Stomach (tissue), 9 donors: ENCODE measurements around the gene TMTC2. TPM values are rescaled to one million over a fixed set of nuclear protein-coding genes. Genes with fewer than 3 reads are reported as not detected.

Experiments used
- DNase-seq, 2 donors: peaks; one replicate each; pipeline versions ENCODE4 v3.0.0 to v3.0.0-alpha.2; 2013 to 2019
- H3K27ac ChIP-seq, 5 donors: fragments of 200-600 bp in 4 of 5; sonication (generic) in 4 of 5; one replicate each; pipeline ENCODE4 v1.5.1; 2013 to 2019; ENCODE audit warnings: mild to moderate bottlenecking in 1 of 5, moderate library complexity in 1 of 5
- H3K27me3 ChIP-seq, 3 donors: fragments of 200-600 bp; sonication (generic); one replicate each; pipeline ENCODE4 v1.5.1; 2017 to 2019; ENCODE audit warnings: mixed run types in 1 of 3
- H3K36me3 ChIP-seq, 4 donors: fragments of 200-600 bp; sonication (generic); 1 replicate in 3 of 4; 2 replicates in 1 of 4; pipeline ENCODE4 v1.5.1; 2016 to 2019
- H3K4me1 ChIP-seq, 4 donors: fragments of 200-600 bp; sonication (generic); one replicate each; pipeline ENCODE4 v1.5.1; 2016 to 2019
- H3K4me3 ChIP-seq, 4 donors: fragments of 200-600 bp; sonication (generic) in 3 of 4; one replicate each; pipeline ENCODE4 v1.5.1; 2016 to 2019; ENCODE audit warnings: mild to moderate bottlenecking in 1 of 4
- H3K9me3 ChIP-seq, 4 donors: fragments of 200-600 bp; sonication (generic); one replicate each; pipeline ENCODE4 v1.5.1; 2016 to 2019
- EP300 ChIP-seq: sonication (generic); formaldehyde crosslinking; IDR thresholded peaks from one replicate; pipeline ENCODE4 v1.6.1; 2017; ENCODE audit warnings: antibody characterized with exemption
- POLR2A ChIP-seq, 4 donors: fragments of 450-650 bp; IDR thresholded peaks; one replicate each; pipeline ENCODE4 v1.6.1; 2016; ENCODE audit warnings: antibody characterized with exemption in 4 of 4, control low read depth in 2 of 4, mild to moderate bottlenecking in 1 of 4, moderate library complexity in 1 of 4
- POLR2AphosphoS5 ChIP-seq, 3 donors: sonication (generic); formaldehyde crosslinking; IDR thresholded peaks; one replicate each; pipeline ENCODE4 v1.6.1; 2016; ENCODE audit warnings: antibody characterized with exemption in 3 of 3
- WGBS, 5 donors: extraction: QIAGEN DNeasy Blood & Tissue Kit in 3 of 5; methylation state at CpG; one replicate each; pipeline versions ENCODE4 v1.1.5 to v1.1.7; 2013 to 2018; 5-methylcytosine and 5-hydroxymethylcytosine counted together
- intact Hi-C: fragments of 100-400 bp; cut with DNase I; formaldehyde crosslinking; loops from one replicate; pipeline ENCODE4 v1.15.1; 2023; ENCODE audit warnings: low total_unique reads
- polyA plus RNA-seq, 3 donors: library from polyadenylated mRNA; stranded (reverse); fragments of 200-250 nt; gene quantifications; one replicate each; pipeline ENCODE4 v1.2.3, GENCODE V29; 2013
- total RNA-seq, 5 donors: library from RNA; depleted of rRNA; stranded (reverse); fragments of >200 nt; gene quantifications; one replicate each; pipeline versions ENCODE4 v1.1.0 to v1.2.3, GENCODE V29; 2014 to 2016
- TF ChIP-seq, protein P1 (sequence below), 7 experiments: fragments of 450-650 bp in 4 of 7; fragments of 200-600 bp in 3 of 7; sonication (generic) in 3 of 7; IDR thresholded peaks; one replicate each; pipeline ENCODE4 v1.5.1; 2016 to 2019; ENCODE audit warnings: antibody characterized with exemption in 7 of 7, control low read depth in 2 of 7, mild to moderate bottlenecking in 1 of 7
- donor health status: healthy with polysubstance abuse.
- donor health status: Bipolar disorder and iron deficiency.
- donor health status: healthy.

Gene TMTC2
- total and polyA plus RNA-seq, 8 donors, result 6.1 to 60.0 (median 27.5) TPM

DNA sequence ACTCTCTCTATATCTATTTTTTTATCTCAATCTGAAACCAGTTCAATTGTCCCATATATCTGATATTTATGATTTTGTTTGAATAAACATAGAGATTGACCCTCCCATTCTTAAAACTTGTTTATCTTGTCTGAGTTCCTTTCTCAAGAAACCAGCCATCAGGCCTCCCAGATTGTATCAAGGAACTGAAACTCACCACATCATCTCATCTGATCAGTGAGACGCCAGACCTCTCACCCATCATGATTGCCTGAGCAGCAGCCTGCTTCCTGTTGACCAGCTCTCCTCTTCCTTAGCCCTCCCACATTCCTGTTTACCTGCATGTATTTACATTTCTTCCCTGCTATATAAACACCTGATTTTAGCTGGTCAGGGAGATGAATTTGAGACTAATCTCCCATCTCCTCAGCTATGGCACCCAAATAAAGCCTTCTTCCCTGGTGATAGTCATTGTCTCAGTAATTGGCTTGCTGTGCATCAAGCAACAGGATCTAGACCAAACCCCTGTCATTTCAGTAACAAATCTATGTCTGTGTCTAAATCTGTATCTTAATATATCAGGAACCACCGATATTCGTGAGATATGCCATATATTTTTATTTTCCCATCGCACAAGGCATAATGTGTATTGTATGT is 323.6 kb downstream of the TMTC2 start:
- peaks cover 0 to 4% (median under 1%) of the 10 kb centered on the region in 4 donors for H3K4me1 ChIP-seq
- no peak overlapping the region for H3K27ac ChIP-seq
- TF ChIP-seq POLR2A (IDR thresholded peaks at IDR 0.05) (no peak), EP300 (no peak)
- DNase-seq, result no peak
- no peak overlapping the region for H3K4me3 ChIP-seq
- no peaks in the 10 kb centered on the region for H3K27me3 ChIP-seq
- H3K36me3 ChIP-seq, result peaks cover 0 to 44% (median 31%) of the 10 kb centered on the region in 4 donors
- intact Hi-C loops, result no loop called here
- H3K9me3 ChIP-seq, result peaks cover 0 to 29% (median 14%) of the 10 kb centered on the region in 4 donors
- WGBS, 5 donors, result 48 to 51% (median 50%) methylated on average over 4 of the region's 4 CpGs

DNA sequence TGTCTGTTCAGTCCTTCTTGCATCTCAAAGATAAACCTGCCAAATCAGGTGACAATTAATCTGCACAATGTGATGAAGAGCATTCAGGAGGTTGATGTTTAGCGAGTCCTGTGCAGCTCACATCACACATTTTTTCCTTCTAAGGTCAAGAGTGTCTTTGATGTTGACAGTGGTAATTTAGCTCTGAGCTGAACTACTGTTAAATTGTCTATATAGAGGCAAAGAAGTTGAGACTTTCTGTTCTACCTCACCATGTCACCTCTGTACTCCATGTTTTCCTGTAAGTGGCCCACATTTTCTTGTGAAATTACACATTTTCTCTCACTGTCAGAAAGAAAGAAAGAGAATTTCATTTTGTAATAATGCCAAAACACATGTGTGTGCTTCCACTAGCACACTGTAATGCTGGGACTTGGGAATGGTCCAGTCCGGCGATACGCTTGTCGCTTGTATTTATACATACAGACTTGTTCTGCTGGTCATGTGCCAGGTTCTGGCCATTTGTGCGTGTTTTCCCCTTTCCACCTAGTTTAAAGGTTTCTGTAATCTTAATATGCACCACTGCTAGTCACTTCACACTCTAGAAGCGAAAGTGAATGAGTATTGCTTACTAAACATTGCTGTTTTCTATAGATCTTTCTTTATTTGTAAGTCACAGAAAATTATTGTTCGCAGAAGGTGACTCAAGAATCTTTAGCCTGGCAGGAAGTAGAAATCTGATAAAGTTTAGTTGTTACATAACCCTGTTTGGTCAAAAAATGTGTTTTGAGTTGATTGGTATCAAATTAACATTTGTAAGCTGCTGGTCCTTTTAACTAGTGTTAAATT is 328.9 kb downstream of the TMTC2 start:
- H3K36me3 ChIP-seq, result peaks cover 0 to 7% (median 3%) of the 10 kb centered on the region in 4 donors
- peak overlapping the region; percentile 27 to 37 (median 34) for H3K4me3 ChIP-seq
- TF ChIP-seq EP300 (no peak), POLR2AphosphoS5 (IDR thresholded peaks at IDR 0.05) (peak in 1 of 3 donors; percentile 12)
- H3K27me3 ChIP-seq, result no peaks in the 10 kb centered on the region
- peaks cover 0 to 25% (median 19%) of the 10 kb centered on the region in 4 donors for H3K4me1 ChIP-seq
- DNase-seq, result peak; percentile 66 to 79
- peaks cover 0 to 4% (median 2%) of the 10 kb centered on the region in 4 donors for H3K9me3 ChIP-seq
- peak overlapping the region; percentile 56 to 84 (median 80) for H3K27ac ChIP-seq
- WGBS, 5 donors, result 13 to 31% (median 22%) methylated on average over 8 of the region's 8 CpGs
- intact Hi-C loops, result no loop called here

DNA sequence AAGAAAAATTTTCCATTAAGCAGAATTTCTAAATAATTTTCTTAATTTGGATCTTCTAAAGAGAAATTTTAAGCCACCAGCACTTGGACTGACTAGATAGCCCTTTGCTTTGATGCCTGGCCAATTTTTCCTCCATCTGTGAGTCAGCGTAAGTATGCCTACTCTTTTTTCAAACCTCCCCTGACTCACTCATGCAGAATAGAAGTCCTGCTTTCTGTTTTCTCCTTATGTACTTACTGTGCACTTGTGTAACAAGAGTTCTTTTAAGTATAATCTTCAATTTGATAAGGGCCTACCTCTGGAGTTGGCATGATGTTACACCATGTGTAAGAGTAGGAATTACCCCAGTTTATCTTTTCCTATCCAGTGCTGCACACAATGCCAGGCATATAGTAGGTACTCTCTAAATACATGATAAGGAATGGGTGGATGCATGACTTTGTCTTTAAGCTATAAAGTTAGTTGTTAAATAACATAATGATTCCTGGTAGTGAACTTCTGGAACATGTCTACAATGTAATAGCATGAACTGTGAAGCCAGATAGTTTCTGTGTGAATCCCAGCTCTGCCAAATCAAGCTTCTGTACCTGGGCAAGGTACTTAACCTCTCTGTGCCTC is 329.6 kb downstream of the TMTC2 start:
- Histone ChIP-seq H3K27ac (peak overlapping the region; percentile 38 to 84 (median 80)), H3K27me3 (no peaks in the 10 kb centered on the region), H3K9me3 (no peaks in the 10 kb centered on the region), H3K4me3 (peak overlapping the region; percentile 27 to 37 (median 34)), H3K36me3 (no peaks in the 10 kb centered on the region), H3K4me1 (peaks cover 0 to 25% (median 19%) of the 10 kb centered on the region in 4 donors)
- TF ChIP-seq, protein P1, sequence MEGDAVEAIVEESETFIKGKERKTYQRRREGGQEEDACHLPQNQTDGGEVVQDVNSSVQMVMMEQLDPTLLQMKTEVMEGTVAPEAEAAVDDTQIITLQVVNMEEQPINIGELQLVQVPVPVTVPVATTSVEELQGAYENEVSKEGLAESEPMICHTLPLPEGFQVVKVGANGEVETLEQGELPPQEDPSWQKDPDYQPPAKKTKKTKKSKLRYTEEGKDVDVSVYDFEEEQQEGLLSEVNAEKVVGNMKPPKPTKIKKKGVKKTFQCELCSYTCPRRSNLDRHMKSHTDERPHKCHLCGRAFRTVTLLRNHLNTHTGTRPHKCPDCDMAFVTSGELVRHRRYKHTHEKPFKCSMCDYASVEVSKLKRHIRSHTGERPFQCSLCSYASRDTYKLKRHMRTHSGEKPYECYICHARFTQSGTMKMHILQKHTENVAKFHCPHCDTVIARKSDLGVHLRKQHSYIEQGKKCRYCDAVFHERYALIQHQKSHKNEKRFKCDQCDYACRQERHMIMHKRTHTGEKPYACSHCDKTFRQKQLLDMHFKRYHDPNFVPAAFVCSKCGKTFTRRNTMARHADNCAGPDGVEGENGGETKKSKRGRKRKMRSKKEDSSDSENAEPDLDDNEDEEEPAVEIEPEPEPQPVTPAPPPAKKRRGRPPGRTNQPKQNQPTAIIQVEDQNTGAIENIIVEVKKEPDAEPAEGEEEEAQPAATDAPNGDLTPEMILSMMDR (IDR thresholded peaks at IDR 0.05), result no peak
- TF ChIP-seq POLR2AphosphoS5 (IDR thresholded peaks at IDR 0.05), result peak in 2 of 3 donors; percentile 60 to 78
- intact Hi-C loops, result no loop called here
- peak; percentile 44 to 79 for DNase-seq
- 17 to 30% (median 25%) methylated on average over 1 of the region's 1 CpG for WGBS, 5 donors

DNA sequence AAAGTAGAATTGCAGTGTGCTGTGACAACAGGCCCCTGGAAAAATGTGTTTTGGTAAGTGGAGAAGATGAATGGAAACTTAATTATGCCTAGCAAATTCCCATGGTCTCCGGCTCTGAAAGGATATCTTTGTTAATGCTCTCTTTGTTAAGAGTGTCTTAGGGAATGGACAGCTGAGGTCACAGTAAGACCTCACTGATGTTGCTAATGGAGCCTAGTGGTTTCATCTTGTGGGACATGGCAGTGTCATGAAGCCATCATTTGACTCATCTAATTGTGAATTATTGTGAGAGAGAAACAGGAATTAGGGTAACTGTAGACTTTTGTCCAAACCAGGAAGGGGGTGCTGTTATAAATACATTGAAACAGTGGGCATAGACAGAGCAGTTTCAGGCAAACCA is 330.3 kb downstream of the TMTC2 start:
- peaks cover 0 to 25% (median 19%) of the 10 kb centered on the region in 4 donors for H3K4me1 ChIP-seq
- intact Hi-C loops, result no loop called here
- TF ChIP-seq POLR2AphosphoS5 (IDR thresholded peaks at IDR 0.05) (no peak), POLR2A (IDR thresholded peaks at IDR 0.05) (no peak)

DNA sequence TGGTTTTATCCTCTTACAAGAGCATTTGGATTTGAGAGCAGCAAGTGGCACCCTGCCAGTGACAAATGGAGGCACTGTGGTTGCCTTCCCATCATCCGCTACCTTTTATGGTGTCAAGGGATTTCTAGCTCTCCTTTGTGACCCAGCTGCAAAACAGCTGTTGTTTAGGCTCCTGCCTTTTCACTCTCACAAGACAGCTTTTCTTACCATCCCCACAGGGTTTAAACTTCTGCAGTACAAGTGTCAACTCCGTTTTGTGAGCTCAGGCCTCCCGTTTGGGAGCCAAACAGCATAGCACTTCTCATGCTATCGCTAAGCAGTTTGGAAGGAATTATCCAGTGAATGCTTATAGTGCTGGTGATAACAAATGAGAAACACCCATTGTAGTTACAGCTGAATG is 331.4 kb downstream of the TMTC2 start:
- no peaks in the 10 kb centered on the region for H3K36me3 ChIP-seq
- WGBS, 5 donors, result 59 to 83% (median 79%) methylated on average over 4 of the region's 4 CpGs
- H3K4me3 ChIP-seq, result no peak overlapping the region
- peak in 1 of 2 donors; percentile 73 for DNase-seq
- H3K4me1 ChIP-seq, result peaks cover 0 to 25% (median 19%) of the 10 kb centered on the region in 4 donors
- H3K27ac ChIP-seq, result peak overlapping the region in 2 of 5 donors; percentile 82 to 84
- intact Hi-C loops, result no loop called here
- no peaks in the 10 kb centered on the region for H3K27me3 ChIP-seq
- no peak for TF ChIP-seq POLR2AphosphoS5 (IDR thresholded peaks at IDR 0.05)
- TF ChIP-seq EP300, result no peak
- TF ChIP-seq POLR2A (IDR thresholded peaks at IDR 0.05), result no peak
- H3K9me3 ChIP-seq, result no peaks in the 10 kb centered on the region

More for the DNA sequence above, 330.3 kb downstream of the TMTC2 start:
- Histone ChIP-seq H3K4me3 (no peak overlapping the region), H3K36me3 (no peaks in the 10 kb centered on the region), H3K9me3 (no peaks in the 10 kb centered on the region), H3K27me3 (no peaks in the 10 kb centered on the region), H3K27ac (peak overlapping the region in 4 of 5 donors; percentile 56 to 84 (median 81))
- DNase-seq, result no peak
- 0 to 2% (median 0%) methylated on average over 1 of the region's 1 CpG for WGBS, 5 donors
